ENCODE measurements around the gene TMEM81.

DNA sequence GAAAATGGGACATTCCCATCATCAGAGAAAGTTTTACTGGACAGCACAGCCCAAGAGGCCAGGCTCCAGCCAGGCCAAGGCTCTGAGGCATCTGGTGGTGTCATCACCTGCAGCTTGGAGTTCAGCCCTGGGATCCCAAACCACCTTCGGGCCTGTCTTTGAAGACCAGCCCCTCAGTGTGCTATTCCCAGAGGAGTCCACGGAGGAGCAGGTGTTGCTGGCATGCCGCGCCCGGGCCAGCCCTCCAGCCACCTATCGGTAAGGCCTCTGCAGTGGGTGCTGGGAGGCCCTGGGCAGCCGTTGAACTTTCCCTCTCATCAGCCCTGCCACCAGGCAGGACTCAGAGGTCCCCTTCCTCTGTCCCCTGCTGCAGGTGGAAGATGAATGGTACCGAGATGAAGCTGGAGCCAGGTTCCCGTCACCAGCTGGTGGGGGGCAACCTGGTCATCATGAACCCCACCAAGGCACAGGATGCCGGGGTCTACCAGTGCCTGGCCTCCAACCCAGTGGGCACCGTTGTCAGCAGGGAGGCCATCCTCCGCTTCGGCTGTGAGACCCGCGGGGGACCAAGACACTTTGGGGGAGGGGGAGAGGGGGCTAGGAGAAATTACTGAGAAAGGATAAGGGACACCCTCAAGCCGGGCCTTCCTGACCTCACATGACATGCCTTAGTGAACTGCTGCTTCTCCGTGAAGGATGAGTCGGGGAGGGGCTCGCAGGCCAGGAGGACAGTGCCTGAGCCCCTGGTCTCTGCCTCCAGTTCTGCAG, 26.3 kb downstream of the TMEM81 start:
- no peak for TF ChIP-seq SUZ12 (IDR thresholded peaks at IDR 0.05; ENCODE audit: extremely low read depth, insufficient read depth, insufficient read length)
- no peak for TF ChIP-seq YY1 (IDR thresholded peaks at IDR 0.05; ENCODE audit: insufficient read depth, insufficient read length)
- no peak for TF ChIP-seq ZNF274 (IDR thresholded peaks at IDR 0.05; ENCODE audit: low read depth, low read length)
